ENCODE measurements around the gene RAPGEF4.
A peak's percentile ranks its signal among the peaks of the same experiment; 100 is the strongest.

RAPGEF4 gene

GRCh38 chr2:172969609-172970008 lies 234.0 kb downstream of the RAPGEF4 start:
- CTCF ChIA-PET = interaction anchor here (0.9 to 7.1 kb wide), 10 partner anchors 12 to 241 kb away, joined by 3 to 80 read pairs (median 10); no protein-coding TSS in a partner anchor
- TF ChIP-seq CTCF (IDR thresholded peaks at IDR 0.05; ENCODE audit: insufficient read depth, low read length, missing control alignments) = no peak
- POLR2A ChIA-PET = no interaction called here
- no peak overlapping the region for H3K4me3 ChIP-seq (ENCODE audit: low read depth, low read length)
- no peak for DNase-seq (ENCODE audit: low read depth, low spot score)

- H3K4me3 ChIP-seq (ENCODE audit: low read depth, low read length) = no peak overlapping the region
- ChIA-PET POLR2A (no interaction called here), CTCF (interaction anchor here (0.6 to 7.1 kb wide), 12 partner anchors 12 to 247 kb away, joined by 3 to 80 read pairs (median 8); no protein-coding TSS in a partner anchor)
- TF ChIP-seq CTCF (IDR thresholded peaks at IDR 0.05; ENCODE audit: insufficient read depth, low read length, missing control alignments) = no peak
- DNase-seq (ENCODE audit: low read depth, low spot score) = no peak
Measured at GRCh38 chr2:172970660-172971059, 235.0 kb downstream of the RAPGEF4 start.

- TF ChIP-seq CTCF (IDR thresholded peaks at IDR 0.05; ENCODE audit: insufficient read depth, low read length, missing control alignments) = peak; percentile 85
- no peak for DNase-seq (ENCODE audit: low read depth, low spot score)
- CTCF ChIA-PET = interaction anchor here (0.7 to 7.1 kb wide), 25 partner anchors 10 to 245 kb away, joined by 3 to 80 read pairs (median 5); no protein-coding TSS in a partner anchor
- no peak overlapping the region for H3K4me3 ChIP-seq (ENCODE audit: low read depth, low read length)
- POLR2A ChIA-PET = no interaction called here
Measured at GRCh38 chr2:172972005-172972619, 236.5 kb downstream of the RAPGEF4 start.

- no peak for DNase-seq (ENCODE audit: low read depth, low spot score)
- CTCF ChIA-PET = interaction anchor here (1.3 to 5.4 kb wide), 3 partner anchors 11 to 47 kb away, joined by 3 to 38 read pairs (median 4); no protein-coding TSS in a partner anchor
- TF ChIP-seq CTCF (IDR thresholded peaks at IDR 0.05; ENCODE audit: insufficient read depth, low read length, missing control alignments) = no peak
- no peak overlapping the region for H3K4me3 ChIP-seq (ENCODE audit: low read depth, low read length)
- POLR2A ChIA-PET = no interaction called here
Measured at GRCh38 chr2:172974762-172975161, 239.1 kb downstream of the RAPGEF4 start.

- H3K4me3 ChIP-seq (ENCODE audit: low read depth, low read length) = no peak overlapping the region
- no peak for TF ChIP-seq CTCF (IDR thresholded peaks at IDR 0.05; ENCODE audit: insufficient read depth, low read length, missing control alignments)
- no peak for DNase-seq (ENCODE audit: low read depth, low spot score)
- POLR2A ChIA-PET = no interaction called here
- CTCF ChIA-PET = interaction anchor here (0.9 to 5.4 kb wide), 4 partner anchors 12 to 50 kb away, joined by 3 to 38 read pairs (median 4); no protein-coding TSS in a partner anchor
Measured at GRCh38 chr2:172976116-172976515, 240.5 kb downstream of the RAPGEF4 start.

- no peak overlapping the region for H3K4me3 ChIP-seq (ENCODE audit: low read depth, low read length)
- POLR2A ChIA-PET = no interaction called here
- CTCF ChIA-PET = interaction anchor here (1.4 to 5.4 kb wide), 2 partner anchors 9 to 45 kb away, joined by 7 to 38 read pairs; no protein-coding TSS in a partner anchor
- no peak for TF ChIP-seq CTCF (IDR thresholded peaks at IDR 0.05; ENCODE audit: insufficient read depth, low read length, missing control alignments)
- no peak for DNase-seq (ENCODE audit: low read depth, low spot score)
Measured at GRCh38 chr2:172976816-172977215, 241.2 kb downstream of the RAPGEF4 start.
